PC-3 (cell line): Measurements from ENCODE around the gene TXK. TPM values are rescaled to one million over a fixed set of nuclear protein-coding genes. Genes with fewer than 3 reads are reported as not detected.

Source experiments
- ATAC-seq: fragments of 200-7000 bp; cut with Tn5 transposase; 2 replicates; pipeline ENCODE4 v1.9.1; 2020; ENCODE audit warnings: mild to moderate bottlenecking, moderate library complexity
- BruUV-seq: library from RNA; stranded (reverse); fragments of 400-500 nt; replicated peaks from 2 replicates; lab custom pipeline; 2021; lab: Mats Ljungman, UMichigan
- CTCF ChIA-PET: fragments of 300-600 bp; sonication (Branson Sonifier 250); formaldehyde crosslinking; loops from one replicate; lab custom pipeline; 2022; ENCODE audit warnings: antibody characterized with exemption; lab: Charles Lee
- POLR2A ChIA-PET: fragments of 300-600 bp; sonication (Branson Sonifier 250); formaldehyde crosslinking; loops from one replicate; lab custom pipeline; 2022; ENCODE audit warnings: antibody characterized with exemption; ENCODE audit not compliant: unreplicated experiment; lab: Charles Lee
- DNase-seq: peaks from one replicate; pipeline ENCODE4 v3.0.0-alpha.2; 2015
- H2AFZ ChIP-seq: fragments of 300-600 bp; sonication (generic); 2 replicates; pipeline ENCODE4 v1.6.0; 2016; ENCODE audit warnings: antibody characterized with exemption, low read length
- H3F3A ChIP-seq: fragments of 300-600 bp; sonication (generic); one replicate; pipeline ENCODE4 v1.6.0; 2017; ENCODE audit warnings: antibody characterized with exemption, low read length, control low read depth, mild to moderate bottlenecking; ENCODE audit not compliant: unreplicated experiment
- H3K27ac ChIP-seq: fragments of 300-600 bp; sonication (generic); 2 replicates; pipeline ENCODE4 v1.5.1; 2016; ENCODE audit warnings: mild to moderate bottlenecking, low read length
- H3K27me3 ChIP-seq: fragments of 300-600 bp; sonication (generic); 2 replicates; pipeline ENCODE4 v1.6.1; 2016; ENCODE audit warnings: low read length, mixed read lengths
- H3K36me3 ChIP-seq: fragments of 300-600 bp; sonication (generic); 2 replicates; pipeline ENCODE4 v1.6.1; 2016; ENCODE audit warnings: low read depth, mixed run types, low read length, mixed read lengths
- H3K4me1 ChIP-seq: fragments of 300-600 bp; sonication (generic); 2 replicates; pipeline ENCODE4 v1.5.1; 2016; ENCODE audit warnings: low read length; ENCODE audit not compliant: insufficient read depth
- H3K4me2 ChIP-seq: fragments of 300-600 bp; sonication (generic); 2 replicates; pipeline ENCODE4 v1.6.0; 2016; ENCODE audit warnings: low read length
- H3K4me3 ChIP-seq: fragments of 300-600 bp; sonication (generic); 2 replicates; pipeline ENCODE4 v1.5.1; 2016; ENCODE audit warnings: mild to moderate bottlenecking, low read length, mixed read lengths
- H3K79me2 ChIP-seq: fragments of 300-600 bp; sonication (generic); 2 replicates; pipeline ENCODE4 v1.6.1; 2017; ENCODE audit warnings: low read length, mixed read lengths
- H3K9ac ChIP-seq: fragments of 300-600 bp; sonication (generic); 2 replicates; pipeline ENCODE4 v1.6.0; 2016; ENCODE audit warnings: mild to moderate bottlenecking, low read length
- H3K9me2 ChIP-seq: fragments of 300-600 bp; sonication (generic); replicated peaks from 2 replicates; pipeline ENCODE4 v1.6.1; 2016; ENCODE audit warnings: mixed run types, low read length, mixed read lengths
- H3K9me3 ChIP-seq: fragments of 300-600 bp; sonication (generic); 2 replicates; pipeline ENCODE4 v1.6.1; 2016; ENCODE audit warnings: low read length, mixed read lengths
- H4K20me1 ChIP-seq: fragments of 300-600 bp; sonication (generic); 2 replicates; pipeline ENCODE4 v1.6.1; 2016; ENCODE audit warnings: low read length, mixed read lengths
- EZH2 ChIP-seq: fragments of 300-600 bp; sonication (generic); IDR thresholded peaks from one replicate; pipeline ENCODE4 v1.6.1; 2017; ENCODE audit warnings: antibody characterized with exemption, mild to moderate bottlenecking, low read length; ENCODE audit not compliant: unreplicated experiment
- EZH2phosphoT487 ChIP-seq: fragments of 300-600 bp; sonication (generic); IDR thresholded peaks from 2 replicates; pipeline ENCODE4 v1.6.1; 2018; ENCODE audit warnings: mild to moderate bottlenecking, antibody characterized with exemption, low read length, borderline replicate concordance
- intact Hi-C: fragments of 100-400 bp; cut with micrococcal nuclease; formaldehyde crosslinking; loops from 2 replicates; pipeline ENCODE4 v1.9.0; 2023
- total RNA-seq: library from RNA; depleted of rRNA; stranded (reverse); fragments of >200 nt; gene quantifications from 2 replicates; pipeline ENCODE4 v1.2.3, GENCODE V29; 2014
- TF ChIP-seq, protein P1 (sequence below): fragments of 300-600 bp; sonication (generic); conservative IDR thresholded peaks from 2 replicates; pipeline ENCODE4 v1.5.1; 2017; ENCODE audit warnings: antibody characterized with exemption, low read depth, mild to moderate bottlenecking, low read length

TXK gene
- total RNA-seq, 1 experiment from 2014 or later: 2.6 TPM

DNA sequence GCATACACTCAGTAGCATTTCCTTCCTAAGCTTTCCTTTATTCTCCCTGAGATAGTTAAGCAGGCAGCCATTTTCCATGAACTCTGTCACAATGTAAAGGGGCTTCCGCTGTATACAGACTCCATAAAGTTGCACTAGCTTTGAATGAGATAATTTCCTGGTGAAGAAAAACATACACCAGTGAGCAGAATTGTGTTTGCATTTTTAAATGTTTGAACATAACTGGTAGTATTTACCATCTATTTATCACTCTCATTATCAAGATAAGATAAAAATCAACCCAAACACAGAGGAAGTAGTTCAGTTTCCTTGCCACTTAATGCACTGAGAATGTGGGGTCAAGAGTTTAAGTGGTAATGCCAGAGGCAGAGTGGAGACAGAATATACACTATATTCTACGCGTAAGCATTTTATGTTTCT lies 54.1 kb downstream of the TXK start:
- peak; percentile 88 for DNase-seq
- H3K27ac ChIP-seq: peak overlapping the region; percentile 83

DNA sequence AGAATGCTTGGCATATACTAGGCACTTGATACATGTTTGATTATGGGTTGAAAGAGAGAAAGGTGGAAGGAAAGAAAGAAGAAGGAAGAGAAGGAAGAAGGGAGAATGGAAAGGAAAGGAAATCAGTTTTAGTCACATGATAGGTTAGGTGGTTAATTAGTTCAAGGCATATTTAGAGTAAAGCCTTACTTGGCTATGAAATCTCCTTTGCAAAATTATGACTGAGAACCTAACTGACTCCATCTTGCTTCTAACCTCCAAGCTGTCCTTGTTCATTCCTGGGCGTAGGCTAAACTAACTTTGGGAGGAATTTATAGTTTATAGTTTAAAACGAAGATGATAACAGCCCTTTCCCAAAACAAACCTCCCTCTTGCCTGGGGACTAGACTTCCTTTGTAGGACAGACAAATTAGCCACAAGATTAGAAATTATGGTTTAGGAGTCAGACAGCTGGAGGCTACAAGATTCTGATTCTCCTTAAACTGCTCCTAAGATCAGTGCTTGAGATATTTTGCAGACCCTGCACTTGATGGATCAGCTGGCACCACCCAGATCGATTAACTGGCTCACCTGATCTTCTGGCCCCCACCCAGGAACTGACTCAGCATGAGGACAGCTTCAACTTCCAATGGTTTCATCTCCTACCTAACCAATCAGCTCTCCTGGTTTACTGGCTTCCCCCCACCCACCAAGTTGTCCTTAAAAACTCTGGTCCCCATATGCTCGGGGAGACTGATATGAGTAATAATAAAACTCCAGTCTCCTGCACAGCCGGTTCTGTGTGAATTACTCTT lies 55.0 kb downstream of the TXK start:
- H3K9ac ChIP-seq: peak overlapping the region; percentile 42; the same call in 1 of the 2 replicates
- no TSS peak for BruUV-seq
- H3K4me2 ChIP-seq: peak overlapping the region; percentile 78
- intact Hi-C loops: no loop called here
- ATAC-seq (no peak; the same call in 1 of the 2 replicates), DNase-seq (peak; percentile 54)
- TF ChIP-seq, protein P1, sequence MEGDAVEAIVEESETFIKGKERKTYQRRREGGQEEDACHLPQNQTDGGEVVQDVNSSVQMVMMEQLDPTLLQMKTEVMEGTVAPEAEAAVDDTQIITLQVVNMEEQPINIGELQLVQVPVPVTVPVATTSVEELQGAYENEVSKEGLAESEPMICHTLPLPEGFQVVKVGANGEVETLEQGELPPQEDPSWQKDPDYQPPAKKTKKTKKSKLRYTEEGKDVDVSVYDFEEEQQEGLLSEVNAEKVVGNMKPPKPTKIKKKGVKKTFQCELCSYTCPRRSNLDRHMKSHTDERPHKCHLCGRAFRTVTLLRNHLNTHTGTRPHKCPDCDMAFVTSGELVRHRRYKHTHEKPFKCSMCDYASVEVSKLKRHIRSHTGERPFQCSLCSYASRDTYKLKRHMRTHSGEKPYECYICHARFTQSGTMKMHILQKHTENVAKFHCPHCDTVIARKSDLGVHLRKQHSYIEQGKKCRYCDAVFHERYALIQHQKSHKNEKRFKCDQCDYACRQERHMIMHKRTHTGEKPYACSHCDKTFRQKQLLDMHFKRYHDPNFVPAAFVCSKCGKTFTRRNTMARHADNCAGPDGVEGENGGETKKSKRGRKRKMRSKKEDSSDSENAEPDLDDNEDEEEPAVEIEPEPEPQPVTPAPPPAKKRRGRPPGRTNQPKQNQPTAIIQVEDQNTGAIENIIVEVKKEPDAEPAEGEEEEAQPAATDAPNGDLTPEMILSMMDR: no peak
- TF ChIP-seq EZH2: no peak
- TF ChIP-seq EZH2phosphoT487: no peak
- ChIA-PET CTCF (interaction anchor here (0.5 kb wide), 1 partner anchor 94 kb away, joined by 4 read pairs; no protein-coding TSS in a partner anchor), POLR2A (no interaction called here)
- H3K9me3 ChIP-seq: no peaks in the 10 kb centered on the region
- peak overlapping the region; percentile 83 for H3K27ac ChIP-seq
- no peaks in the 10 kb centered on the region for H3K36me3 ChIP-seq
- H4K20me1 ChIP-seq: no peaks in the 10 kb centered on the region
- peaks cover 68% of the 10 kb centered on the region for H3K4me1 ChIP-seq
- H3K27me3 ChIP-seq: no peaks in the 10 kb centered on the region
- no peaks in the 10 kb centered on the region for H3K79me2 ChIP-seq
- peak overlapping the region; percentile 46 for H3K4me3 ChIP-seq
- H3F3A ChIP-seq: peaks cover 3% of the 10 kb centered on the region
- H3K9me2 ChIP-seq: no peaks in the 10 kb centered on the region
- peak overlapping the region; percentile 71 for H2AFZ ChIP-seq

More for the DNA sequence above, 54.1 kb downstream of the TXK start:
- H3F3A ChIP-seq: peaks cover 3% of the 10 kb centered on the region
- no peak for TF ChIP-seq EZH2
- no peak for TF ChIP-seq EZH2phosphoT487
- TF ChIP-seq, protein P1: no peak
- no peaks in the 10 kb centered on the region for H3K9me2 ChIP-seq
- H3K4me2 ChIP-seq: peak overlapping the region; percentile 78
- no peaks in the 10 kb centered on the region for H3K27me3 ChIP-seq
- intact Hi-C loops: loop anchor here (1.0 kb wide), 1 partner anchor 166 kb away; the partner anchor contains the start of gene NFXL1
- ChIA-PET POLR2A (no interaction called here), CTCF (interaction anchor here (0.5 kb wide), 1 partner anchor 94 kb away, joined by 4 read pairs; no protein-coding TSS in a partner anchor)
- H3K9me3 ChIP-seq: no peaks in the 10 kb centered on the region
- peaks cover 58% of the 10 kb centered on the region for H3K4me1 ChIP-seq
- peak overlapping the region; percentile 71 for H2AFZ ChIP-seq
- peak; percentile 85 for ATAC-seq
- H4K20me1 ChIP-seq: no peaks in the 10 kb centered on the region
- peak overlapping the region; percentile 46 for H3K4me3 ChIP-seq
- H3K36me3 ChIP-seq: no peaks in the 10 kb centered on the region
- BruUV-seq: no TSS peak
- peak overlapping the region; percentile 42; the same call in 1 of the 2 replicates for H3K9ac ChIP-seq
- no peaks in the 10 kb centered on the region for H3K79me2 ChIP-seq
